Measurements from ENCODE around the gene TRAPPC1. TPM values are rescaled to one million over a fixed set of nuclear protein-coding genes. Genes with fewer than 3 reads are reported as not detected.

Gene TRAPPC1
- total RNA-seq, 1 donor from 2014 or later: 184 TPM

GRCh38 chr17:7883781-7884386 is 47.9 kb downstream of the TRAPPC1 start:
- Histone ChIP-seq H3K27me3 (ENCODE audit: insufficient read depth, low read length) (no peaks in the 10 kb centered on the region), H3K27ac (ENCODE audit: low read depth, low read length) (peak overlapping the region; percentile 8), H3K4me1 (ENCODE audit: insufficient read depth, low read length) (peaks cover 26% of the 10 kb centered on the region), H3K4me2 (ENCODE audit: low read length) (peak overlapping the region; percentile 83), H4K20me1 (ENCODE audit: insufficient read depth, low read length) (peaks cover 12% of the 10 kb centered on the region), H3K9me3 (ENCODE audit: insufficient read depth, low read depth, low read length) (no peaks in the 10 kb centered on the region), H3K9ac (ENCODE audit: low read length) (peak overlapping the region; percentile 75), H3K79me2 (ENCODE audit: insufficient read depth, low read length) (peaks cover 23% of the 10 kb centered on the region), H3K4me3 (ENCODE audit: insufficient read depth, low read depth, low read length) (peak overlapping the region; percentile 49), H3K36me3 (ENCODE audit: insufficient read depth, low read length) (peaks cover 14% of the 10 kb centered on the region), H2AFZ (ENCODE audit: low read depth, low read length) (peak overlapping the region; percentile 8)
- Mint-ChIP-seq H3K4me3 (ENCODE audit: unreplicated experiment) (peak overlapping the region; percentile 82), H3K36me3 (ENCODE audit: low read depth, unreplicated experiment) (no peaks in the 10 kb centered on the region), H3K27me3 (ENCODE audit: low read depth, unreplicated experiment) (no peaks in the 10 kb centered on the region), H3K9me3 (ENCODE audit: unreplicated experiment) (no peaks in the 10 kb centered on the region), H3K27ac (ENCODE audit: unreplicated experiment) (peak overlapping the region; percentile 15), H3K4me1 (ENCODE audit: low read depth, unreplicated experiment) (no peaks in the 10 kb centered on the region)
- FAIRE-seq (no peak), DNase-seq (ENCODE audit: low read depth) (peak; percentile 45)
- TF ChIP-seq CTCF (IDR thresholded peaks at IDR 0.05; ENCODE audit: insufficient read depth, low read depth, low read length) (no peak), EZH2 (IDR thresholded peaks at IDR 0.05; ENCODE audit: insufficient read depth, low read length) (no peak)

GRCh38 chr17:7882629-7883028 is 49.1 kb downstream of the TRAPPC1 start:
- FAIRE-seq (no peak), DNase-seq (ENCODE audit: low read depth) (no peak)
- H3K36me3 ChIP-seq (ENCODE audit: insufficient read depth, low read length): peaks cover 14% of the 10 kb centered on the region
- H3K4me3 ChIP-seq (ENCODE audit: insufficient read depth, low read depth, low read length): no peak overlapping the region
- TF ChIP-seq EZH2 (IDR thresholded peaks at IDR 0.05; ENCODE audit: insufficient read depth, low read length) (no peak), CTCF (IDR thresholded peaks at IDR 0.05; ENCODE audit: insufficient read depth, low read depth, low read length) (no peak)
- no peaks in the 10 kb centered on the region for H3K9me3 Mint-ChIP-seq (ENCODE audit: unreplicated experiment)
- H3K27me3 ChIP-seq (ENCODE audit: insufficient read depth, low read length): no peaks in the 10 kb centered on the region
- H3K4me3 Mint-ChIP-seq (ENCODE audit: unreplicated experiment): no peak overlapping the region
- no peaks in the 10 kb centered on the region for H3K36me3 Mint-ChIP-seq (ENCODE audit: low read depth, unreplicated experiment)
- H3K27ac Mint-ChIP-seq (ENCODE audit: unreplicated experiment): no peak overlapping the region
- no peaks in the 10 kb centered on the region for H3K27me3 Mint-ChIP-seq (ENCODE audit: low read depth, unreplicated experiment)
- no peak overlapping the region for H3K9ac ChIP-seq (ENCODE audit: low read length)
- H3K4me2 ChIP-seq (ENCODE audit: low read length): peak overlapping the region; percentile 12
- no peaks in the 10 kb centered on the region for H3K4me1 Mint-ChIP-seq (ENCODE audit: low read depth, unreplicated experiment)
- H3K79me2 ChIP-seq (ENCODE audit: insufficient read depth, low read length): peaks cover 12% of the 10 kb centered on the region
- H3K4me1 ChIP-seq (ENCODE audit: insufficient read depth, low read length): peaks cover 13% of the 10 kb centered on the region
- no peaks in the 10 kb centered on the region for H3K9me3 ChIP-seq (ENCODE audit: insufficient read depth, low read depth, low read length)
- H3K27ac ChIP-seq (ENCODE audit: low read depth, low read length): no peak overlapping the region
- H2AFZ ChIP-seq (ENCODE audit: low read depth, low read length): no peak overlapping the region
- no peaks in the 10 kb centered on the region for H4K20me1 ChIP-seq (ENCODE audit: insufficient read depth, low read length)

GRCh38 chr17:7882068-7882467 is 49.7 kb downstream of the TRAPPC1 start:
- H3K36me3 Mint-ChIP-seq (ENCODE audit: low read depth, unreplicated experiment): no peaks in the 10 kb centered on the region
- FAIRE-seq: no peak
- H3K9ac ChIP-seq (ENCODE audit: low read length): peak overlapping the region; percentile 25

More at GRCh38 chr17:7882068-7882467, 49.7 kb downstream of the TRAPPC1 start:
- no peak overlapping the region for H3K27ac ChIP-seq (ENCODE audit: low read depth, low read length)
- peaks cover 13% of the 10 kb centered on the region for H3K4me1 ChIP-seq (ENCODE audit: insufficient read depth, low read length)
- Mint-ChIP-seq H3K27me3 (ENCODE audit: low read depth, unreplicated experiment) (no peaks in the 10 kb centered on the region), H3K9me3 (ENCODE audit: unreplicated experiment) (no peaks in the 10 kb centered on the region), H3K4me3 (ENCODE audit: unreplicated experiment) (no peak overlapping the region), H3K4me1 (ENCODE audit: low read depth, unreplicated experiment) (no peaks in the 10 kb centered on the region), H3K27ac (ENCODE audit: unreplicated experiment) (no peak overlapping the region)
- no peak overlapping the region for H2AFZ ChIP-seq (ENCODE audit: low read depth, low read length)
- no peaks in the 10 kb centered on the region for H4K20me1 ChIP-seq (ENCODE audit: insufficient read depth, low read length)
- H3K27me3 ChIP-seq (ENCODE audit: insufficient read depth, low read length): no peaks in the 10 kb centered on the region
- H3K36me3 ChIP-seq (ENCODE audit: insufficient read depth, low read length): peaks cover 14% of the 10 kb centered on the region
- peak overlapping the region; percentile 12 for H3K4me2 ChIP-seq (ENCODE audit: low read length)
- TF ChIP-seq CTCF (IDR thresholded peaks at IDR 0.05; ENCODE audit: insufficient read depth, low read depth, low read length): no peak
- no peak for TF ChIP-seq EZH2 (IDR thresholded peaks at IDR 0.05; ENCODE audit: insufficient read depth, low read length)
- H3K4me3 ChIP-seq (ENCODE audit: insufficient read depth, low read depth, low read length): no peak overlapping the region
- DNase-seq (ENCODE audit: low read depth): no peak
- peaks cover 12% of the 10 kb centered on the region for H3K79me2 ChIP-seq (ENCODE audit: insufficient read depth, low read length)
- H3K9me3 ChIP-seq (ENCODE audit: insufficient read depth, low read depth, low read length): no peaks in the 10 kb centered on the region

Data from astrocyte (in vitro differentiated cells and primary cell).